Psoas muscle (tissue), 8 donors: ENCODE measurements around the gene ROBO1. TPM values are rescaled to one million over a fixed set of nuclear protein-coding genes. Genes with fewer than 3 reads are reported as not detected.
"Not testable (repeated sequence)": the region's sequence is repeated elsewhere in the genome, so short reads cannot be mapped to it uniquely, and the experiment has no call there.

Experiments
- ATAC-seq, 4 donors: fragments of 200-7000 bp; cut with Tn5 transposase; one replicate each; pipeline ENCODE4 v1.9.1; 2020; ENCODE audit warnings: moderate library complexity in 3 of 4, mild to moderate bottlenecking in 2 of 4
- DNase-seq, 2 donors: peaks; one replicate each; pipeline ENCODE4 v3.0.0-alpha.2; 2020
- H3K27ac ChIP-seq: fragments of 200-600 bp; one replicate; pipeline ENCODE4 v1.8.0; 2022
- H3K27me3 ChIP-seq, 3 donors: fragments of 200-600 bp in 1 of 3; one replicate each; pipeline versions ENCODE4 v1.6.1 to v1.8.0; 2013 to 2022; ENCODE audit warnings: low read length in 2 of 3, mild to moderate bottlenecking in 2 of 3, moderate library complexity in 1 of 3; ENCODE audit not compliant: insufficient read depth in 3 of 3
- H3K36me3 ChIP-seq, 2 donors: fragments of 200-600 bp in 1 of 2; one replicate each; pipeline versions ENCODE4 v1.6.1 to v1.8.0; 2013 to 2022; ENCODE audit warnings: low read depth in 1 of 2, mild to moderate bottlenecking in 1 of 2, moderate library complexity in 1 of 2; ENCODE audit not compliant: insufficient read depth in 1 of 2
- H3K4me1 ChIP-seq: fragments of 200-600 bp; one replicate; pipeline ENCODE4 v1.8.0; 2022
- H3K4me3 ChIP-seq: fragments of 200-600 bp; one replicate; pipeline ENCODE4 v1.8.0; 2022; ENCODE audit warnings: mild to moderate bottlenecking
- H3K9me3 ChIP-seq: fragments of 200-600 bp; one replicate; pipeline ENCODE4 v1.8.0; 2022
- CTCF ChIP-seq: fragments of 200-600 bp; IDR thresholded peaks from one replicate; pipeline ENCODE4 v1.8.0; 2022; ENCODE audit warnings: antibody characterized with exemption
- WGBS, 3 donors: extraction: QIAGEN DNeasy Blood & Tissue Kit; methylation state at CpG; one replicate each; pipeline versions ENCODE4 v1.1.6 to v1.1.7; 2013; 5-methylcytosine and 5-hydroxymethylcytosine counted together
- intact Hi-C, 2 donors: fragments of 100-400 bp; cut with DNase I; formaldehyde crosslinking; loops; one replicate each; pipeline versions ENCODE4 v1.11.0 to v1.14.2; 2022
- polyA plus RNA-seq, 3 donors: library from polyadenylated mRNA; stranded (reverse); fragments of 200-250 nt; gene quantifications; one replicate each; pipeline ENCODE4 v1.2.3, GENCODE V29; 2013
- total RNA-seq, 4 donors: library from RNA; stranded (reverse); fragmentation: NEBNext Ultra II Directional in 2 of 4; extraction: Animal tissue kit (Norgen Biotek cat#: 25700) in 2 of 4; gene quantifications; one replicate each; pipeline versions ENCODE4 v1.2.1 to v1.2.4, GENCODE V29; 2021 to 2023
- donor health status: healthy with polysubstance abuse.
- donor health status: DM: no; HTN: no; CAD: no; lungs with moderate emphysema.
- donor health status: Bipolar disorder and iron deficiency.
- donor health status: healthy.
- donor health status: DM: yes; HTN: yes; CAD: no.
- donor health status: DM: no; HTN: no; CAD: no.
- donor health status: DM: no; HTN: no; CAD: no.
- donor health status: DM: yes; HTN: yes; CAD: no.

The ROBO1 gene
- total and polyA plus RNA-seq, 7 donors = 0.52 to 14.0 (median 4.9) TPM

GRCh38 chr3:79329154-79329553 lies 438.6 kb downstream of the ROBO1 start:
- no peak for ATAC-seq
- no peak overlapping the region for H3K4me3 ChIP-seq
- H3K27ac ChIP-seq = no peak overlapping the region
- no peak for DNase-seq
- H3K27me3 ChIP-seq = no peaks in the 10 kb centered on the region
- 49 to 57% (median 50%) methylated on average over 2 of the region's 2 CpGs for WGBS, 3 donors
- no peak for TF ChIP-seq CTCF
- no peaks in the 10 kb centered on the region for H3K9me3 ChIP-seq
- intact Hi-C loops = no loop called here
- no peaks in the 10 kb centered on the region for H3K4me1 ChIP-seq
- no peaks in the 10 kb centered on the region for H3K36me3 ChIP-seq

DNA sequence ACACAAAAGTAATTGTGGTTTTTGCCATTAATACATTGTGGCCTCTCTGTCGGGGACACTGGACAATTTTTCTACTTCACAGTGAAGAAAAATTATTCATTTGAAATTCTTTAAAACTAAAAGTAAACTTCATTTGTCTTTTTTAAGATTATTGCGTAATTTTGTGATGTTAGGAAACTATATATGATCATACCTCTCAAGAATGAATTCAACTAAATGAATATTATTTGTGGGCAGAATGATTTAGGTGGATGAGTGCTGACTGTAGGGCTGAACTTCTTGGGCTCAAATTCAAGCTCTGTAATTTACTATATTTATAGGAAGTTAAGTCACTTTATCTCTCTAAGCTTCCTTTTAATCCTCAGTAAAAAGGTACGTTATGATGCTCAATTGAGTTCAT lies 441.2 kb downstream of the ROBO1 start:
- no peak overlapping the region for H3K27ac ChIP-seq
- ATAC-seq (no peak), DNase-seq (no peak)
- intact Hi-C loops = no loop called here
- WGBS, 3 donors = 89 to 90% (median 89%) methylated on average over 3 of the region's 3 CpGs
- no peak overlapping the region for H3K4me3 ChIP-seq
- H3K9me3 ChIP-seq = no peaks in the 10 kb centered on the region
- no peaks in the 10 kb centered on the region for H3K36me3 ChIP-seq
- no peaks in the 10 kb centered on the region for H3K4me1 ChIP-seq
- H3K27me3 ChIP-seq = no peaks in the 10 kb centered on the region
- TF ChIP-seq CTCF = no peak

- H3K36me3 ChIP-seq, intact Hi-C loops, DNase-seq, H3K4me1 ChIP-seq, H3K4me3 ChIP-seq, H3K27me3 ChIP-seq, H3K9me3 ChIP-seq, ATAC-seq, H3K27ac ChIP-seq: not testable (repeated sequence)
- WGBS, 3 donors = 77 to 90% (median 85%) methylated on average over 14 to 15 of the region's 15 CpGs
Measured at GRCh38 chr3:79325833-79326383, 441.9 kb downstream of the ROBO1 start.

GRCh38 chr3:79317551-79318518 lies 450.0 kb downstream of the ROBO1 start:
- intact Hi-C loops = no loop called here
- Histone ChIP-seq H3K27me3 (no peaks in the 10 kb centered on the region), H3K36me3 (no peaks in the 10 kb centered on the region), H3K27ac (no peak overlapping the region), H3K9me3 (no peaks in the 10 kb centered on the region), H3K4me1 (no peaks in the 10 kb centered on the region), H3K4me3 (no peak overlapping the region)
- DNase-seq (no peak), ATAC-seq (no peak)
- no peak for TF ChIP-seq CTCF
- 85 to 89% (median 88%) methylated on average over 7 of the region's 7 CpGs for WGBS, 3 donors

DNA sequence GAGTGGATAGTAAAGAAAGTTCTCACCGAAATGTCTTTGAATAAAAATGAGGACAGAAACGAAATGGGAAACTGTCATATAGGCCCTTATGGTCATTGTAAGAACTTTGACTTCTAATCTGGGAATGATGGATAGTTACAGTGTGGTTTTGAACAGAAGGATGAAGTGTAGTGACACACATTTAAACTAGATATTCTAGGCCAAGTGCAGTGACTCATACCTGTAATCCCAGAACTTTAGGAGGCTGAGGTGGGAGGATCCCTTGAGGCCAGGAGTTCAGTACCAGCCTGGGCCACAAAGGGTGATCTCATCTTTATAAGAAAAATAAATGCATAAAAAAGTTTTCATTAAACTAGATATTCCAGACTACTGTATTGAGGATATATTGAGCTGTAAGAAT lies 452.8 kb downstream of the ROBO1 start:
- TF ChIP-seq CTCF = no peak
- DNase-seq (no peak), ATAC-seq (no peak)
- no peaks in the 10 kb centered on the region for H3K27me3 ChIP-seq
- intact Hi-C loops = no loop called here
- no peaks in the 10 kb centered on the region for H3K9me3 ChIP-seq
- 82 to 84% (median 82%) methylated on average over 2 of the region's 2 CpGs for WGBS, 3 donors
- H3K36me3 ChIP-seq = no peaks in the 10 kb centered on the region
- no peaks in the 10 kb centered on the region for H3K4me1 ChIP-seq
- no peak overlapping the region for H3K27ac ChIP-seq
- H3K4me3 ChIP-seq = no peak overlapping the region
